T-helper 2 cell (primary cell): ENCODE results near the gene SPATA18.
"Not testable (repeated sequence)": the region's sequence is repeated elsewhere in the genome, so short reads cannot be mapped to it uniquely, and the experiment has no call there.

Experiments used
- DNase-seq, 5 experiments: peaks; one replicate each; pipeline versions ENCODE4 v3.0.0 to v3.0.0-alpha.2; 2012 to 2022

SPATA18 gene

DNA sequence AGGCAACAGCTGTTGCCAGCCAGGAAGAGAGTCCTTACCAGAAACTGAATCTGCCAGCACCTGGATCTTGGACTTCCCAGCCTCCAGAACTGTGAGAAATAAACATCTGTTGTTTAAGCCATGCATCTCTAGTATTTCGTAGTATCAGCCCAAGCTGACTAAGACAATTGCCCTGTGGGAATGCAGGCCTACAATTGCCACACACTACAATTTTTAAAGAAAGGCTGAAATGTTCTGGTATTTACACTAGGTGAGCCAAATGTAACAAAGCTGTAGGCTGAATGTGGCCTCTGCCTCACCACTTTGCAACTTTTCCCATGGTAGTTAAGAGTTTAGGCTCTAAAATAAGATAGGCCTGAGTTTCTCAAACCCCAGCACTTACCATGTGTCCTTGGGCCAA, 59.1 kb downstream of the SPATA18 start:
- DNase-seq = no peak

DNA sequence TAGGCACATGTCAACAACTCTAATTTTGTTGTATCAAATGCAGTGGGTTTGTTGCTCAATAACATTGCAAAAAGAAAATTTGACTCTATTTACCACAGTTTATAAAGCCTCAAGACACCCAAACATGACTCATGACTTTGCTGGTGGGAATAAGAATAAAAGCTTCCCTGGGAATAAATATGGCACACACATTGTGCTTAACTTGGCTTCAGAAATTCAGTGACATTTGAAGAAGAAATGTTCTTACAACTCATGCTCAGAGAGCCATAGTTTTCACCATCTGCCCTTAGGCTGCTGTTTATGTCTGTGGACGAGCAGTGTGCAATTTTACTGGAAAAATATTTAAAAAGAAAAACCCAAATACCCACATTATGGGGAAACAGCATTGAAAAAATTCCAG, 60.9 kb downstream of the SPATA18 start:
- no peak for DNase-seq

DNA sequence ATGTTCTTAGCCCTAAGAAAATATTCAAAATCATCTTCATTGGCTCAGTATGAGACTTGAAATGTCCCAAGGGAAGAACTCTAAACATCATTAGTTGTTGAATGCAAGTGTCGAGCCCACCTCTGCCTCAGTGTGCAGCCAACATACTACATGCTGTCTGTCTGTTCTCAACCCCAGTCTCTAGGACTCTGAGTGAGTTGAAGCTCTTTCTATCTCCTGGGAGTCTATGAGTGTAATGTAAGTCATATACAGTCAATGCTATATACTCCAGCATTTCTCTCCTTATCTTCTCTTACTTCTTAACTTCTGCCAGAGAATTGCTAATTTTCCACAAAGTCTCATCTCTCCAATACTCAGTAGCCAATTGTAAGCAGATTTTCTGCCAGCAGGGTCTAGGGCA, 61.3 kb downstream of the SPATA18 start:
- DNase-seq = no peak

DNA sequence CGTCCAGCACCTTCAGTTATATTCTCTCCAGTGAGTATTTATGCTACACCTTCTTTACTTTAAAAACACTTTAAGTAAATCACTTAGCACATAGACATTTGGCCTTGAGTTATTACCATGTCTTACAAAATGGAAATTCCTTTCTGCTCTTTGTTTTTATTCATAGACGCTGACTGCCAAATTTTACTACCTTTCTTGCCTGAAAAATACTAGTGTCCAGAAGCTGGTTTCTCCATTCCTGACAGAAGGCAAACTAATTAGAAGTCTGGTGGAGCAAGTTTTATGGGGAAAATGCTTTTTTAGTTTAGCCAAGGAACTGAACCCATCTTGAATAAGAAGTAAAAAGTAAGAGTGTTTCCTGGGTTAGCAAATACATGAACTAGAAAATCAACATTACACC, 65.5 kb downstream of the SPATA18 start:
- no peak for DNase-seq

DNA sequence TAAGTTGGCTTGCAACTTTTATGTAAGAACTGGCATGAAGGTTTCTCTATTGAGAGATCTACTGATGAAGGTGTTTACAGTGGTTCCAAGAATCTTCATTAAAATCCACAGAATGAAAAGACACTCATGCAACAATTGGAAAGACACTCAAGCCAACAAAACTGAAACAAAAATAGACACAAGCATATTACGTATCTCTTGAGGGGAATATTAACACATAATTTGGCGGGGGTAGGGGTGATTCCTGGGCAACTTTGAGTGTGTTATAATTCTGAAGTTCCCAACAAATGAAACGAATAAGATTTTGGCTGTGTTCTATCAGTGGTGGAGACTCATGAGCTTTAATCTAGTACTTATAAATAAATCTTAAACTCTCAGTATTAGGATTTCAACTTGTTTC, 75.1 kb downstream of the SPATA18 start:
- no peak for DNase-seq

- DNase-seq = no peak
These were observed 75.9 kb downstream of the SPATA18 start for GRCh38 chr4:52126966-52127365.

DNA sequence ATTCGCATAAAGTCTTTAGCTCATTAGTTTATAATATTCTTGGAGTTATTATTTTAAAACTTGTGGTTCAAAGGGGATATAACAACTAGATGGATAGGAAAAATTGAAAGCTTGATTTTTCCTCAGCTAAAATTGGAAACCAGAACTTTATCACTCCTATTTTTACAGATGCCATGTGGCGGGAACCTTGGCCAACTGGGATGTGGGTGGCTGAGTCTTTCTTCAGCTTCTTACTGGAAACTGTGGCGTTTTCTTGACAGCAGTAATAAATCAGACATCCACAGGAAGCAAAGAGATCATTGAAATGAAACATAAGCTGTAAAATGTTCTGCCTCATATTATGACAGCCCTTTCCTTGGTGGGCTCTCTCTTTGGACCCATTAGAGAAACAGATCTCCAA, 84.1 kb downstream of the SPATA18 start:
- DNase-seq = no peak

DNA sequence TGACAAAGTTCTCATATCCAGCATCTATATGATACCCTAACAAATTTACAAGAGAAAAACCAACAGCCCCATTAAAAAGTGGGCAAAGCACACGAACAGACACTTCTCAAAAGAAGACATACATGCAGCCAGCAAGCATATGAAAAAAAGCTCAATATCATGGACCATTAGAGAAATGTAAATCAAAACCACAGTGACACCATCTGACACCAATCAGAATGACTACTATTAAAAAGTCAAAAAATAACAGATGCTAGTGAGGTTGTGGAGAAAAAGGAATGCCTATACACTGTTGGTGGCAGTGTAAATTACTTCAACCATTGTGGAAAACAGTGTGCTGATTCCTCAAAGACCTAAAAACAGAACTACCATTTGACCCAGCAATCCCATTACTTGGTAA, 86.0 kb downstream of the SPATA18 start:
- not testable (repeated sequence) for DNase-seq

DNA sequence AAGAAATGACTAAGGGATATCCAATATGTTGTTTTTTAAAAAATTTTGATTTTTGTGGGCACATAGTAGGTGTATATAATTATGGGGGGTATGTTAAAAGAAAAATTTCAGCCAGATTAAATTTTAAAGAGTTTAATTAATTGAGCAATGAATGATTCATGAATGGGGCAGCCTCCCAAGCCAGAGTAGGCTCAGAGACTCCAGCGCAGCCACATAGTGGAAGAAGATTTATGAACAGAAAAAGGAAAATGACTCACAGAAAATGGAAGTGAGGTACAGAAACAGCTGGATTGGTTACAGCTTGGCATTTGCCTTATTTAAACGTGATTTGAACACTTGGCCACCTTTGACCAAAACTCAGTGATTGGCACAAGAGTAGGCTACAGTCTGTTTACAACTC, 91.7 kb downstream of the SPATA18 start:
- no peak for DNase-seq

- no peak for DNase-seq
These were observed 92.7 kb downstream of the SPATA18 start for GRCh38 chr4:52143815-52144214.

DNA sequence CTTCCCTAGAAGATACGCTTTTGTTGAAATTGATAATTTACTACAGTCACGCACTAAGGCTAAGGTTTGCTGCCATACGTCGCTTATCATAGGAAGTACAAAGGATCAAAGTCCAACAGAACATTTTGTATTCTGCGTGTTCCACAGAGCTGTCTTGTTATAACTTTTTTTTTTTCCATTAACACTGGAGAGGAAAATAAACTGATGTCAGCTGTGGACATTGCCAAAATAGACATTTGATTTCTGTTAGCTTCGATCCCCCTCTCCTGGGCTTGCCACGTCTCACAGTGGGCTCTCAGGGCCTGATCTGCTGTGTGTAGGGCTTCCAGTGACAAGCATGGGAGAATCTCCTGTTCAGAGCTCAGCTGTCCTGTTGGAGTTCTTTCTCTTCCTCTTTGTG, 93.3 kb downstream of the SPATA18 start:
- no peak for DNase-seq
